ENCODE results near the gene SH3BP4. TPM values are rescaled to one million over a fixed set of nuclear protein-coding genes. Genes with fewer than 3 reads are reported as not detected.

Gene SH3BP4
- total and polyA plus RNA-seq, 2 of the 8 experiments (the other 6 are each of a cell fraction or from before 2014, with no cell fraction given): 28.3 to 35.4 TPM

GRCh38 chr2:235068701-235069100 lies 116.9 kb downstream of the SH3BP4 start (continued):
- no peak for TF ChIP-seq CHD7 (IDR thresholded peaks at IDR 0.05; ENCODE audit: insufficient replicate concordance, low read length)
